ENCODE data around the gene PHC1. TPM values are rescaled to one million over a fixed set of nuclear protein-coding genes. Genes with fewer than 3 reads are reported as not detected.
A peak's percentile ranks its signal among the peaks of the same experiment; 100 is the strongest.
"Not testable (repeated sequence)": the region's sequence is repeated elsewhere in the genome, so short reads cannot be mapped to it uniquely, and the experiment has no call there.

PHC1 gene
- total RNA-seq, 1 donor from 2014 or later = 8.5 TPM

DNA sequence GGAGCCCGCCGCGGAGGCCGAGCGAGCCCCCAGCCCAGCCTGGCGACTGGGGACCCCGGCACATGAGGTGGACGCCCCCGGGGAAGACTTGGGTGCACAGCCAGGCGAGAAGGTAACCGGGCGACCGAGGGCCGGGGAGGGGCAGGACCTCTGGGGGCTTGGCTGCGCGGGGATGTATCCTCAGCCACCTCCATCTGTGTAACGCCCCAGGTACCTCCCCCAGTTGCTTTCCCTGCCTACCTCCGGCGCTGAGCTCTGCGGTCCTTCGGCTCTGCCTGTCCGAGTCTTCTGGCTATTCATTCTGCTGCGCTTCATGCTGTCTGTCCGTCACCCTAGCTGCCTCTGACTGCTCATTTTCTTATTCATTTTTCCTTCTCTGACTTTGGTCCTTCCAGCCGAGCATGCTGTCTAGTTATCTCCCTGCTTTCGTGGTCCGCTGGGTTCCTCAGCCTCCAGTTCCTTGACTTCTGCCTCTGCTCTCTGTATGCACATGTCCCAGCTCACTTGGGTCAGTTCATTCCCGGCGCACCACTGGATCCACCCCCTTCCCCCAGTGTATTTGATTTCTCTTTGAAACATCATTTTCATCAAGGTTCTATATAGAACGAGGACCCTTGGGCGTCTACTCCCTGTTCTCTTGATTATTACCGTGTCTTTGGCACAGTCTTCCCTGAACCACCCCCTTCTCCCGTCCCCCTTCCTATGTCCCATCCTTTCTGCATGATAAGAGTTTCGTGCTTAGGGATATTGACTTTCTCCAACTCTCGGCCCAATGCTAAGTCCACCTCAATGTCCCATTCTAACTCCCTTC, 612 bp downstream of the PHC1 start:
- Mint-ChIP-seq H3K27ac (no peak overlapping the region), H3K4me1 (ENCODE audit: low read depth) (peaks cover 13% of the 10 kb centered on the region), H3K9me3 (no peaks in the 10 kb centered on the region), H3K36me3 (ENCODE audit: low read depth) (no peaks in the 10 kb centered on the region), H3K27me3 (ENCODE audit: low read depth) (peaks cover 27% of the 10 kb centered on the region), H3K4me3 (ENCODE audit: low read depth) (no peak overlapping the region)
- intact Hi-C loops (cut with micrococcal nuclease) = loop anchor here (1.0 kb wide), 1 partner anchor 34 kb away; the partner anchor contains the start of gene M6PR
- peak; percentile 56 for DNase-seq (ENCODE audit: low spot score)

- Mint-ChIP-seq H3K4me3 (ENCODE audit: low read depth) (no peak overlapping the region), H3K9me3 (no peaks in the 10 kb centered on the region), H3K4me1 (ENCODE audit: low read depth) (peaks cover 13% of the 10 kb centered on the region), H3K27me3 (ENCODE audit: low read depth) (peaks cover 23% of the 10 kb centered on the region), H3K27ac (no peak overlapping the region), H3K36me3 (ENCODE audit: low read depth) (no peaks in the 10 kb centered on the region)
- intact Hi-C loops (cut with micrococcal nuclease) = loop anchor here (2.0 kb wide), 1 partner anchor 123 kb away; no protein-coding TSS in a partner anchor
- DNase-seq (ENCODE audit: low spot score) = no peak
These were observed 1.8 kb downstream of the PHC1 start for GRCh38 chr12:8916154-8916553.

GRCh38 chr12:8917031-8917430, 2.7 kb downstream of the PHC1 start:
- Mint-ChIP-seq H3K4me1 (ENCODE audit: low read depth) (peaks cover 12% of the 10 kb centered on the region), H3K27ac (no peak overlapping the region), H3K27me3 (ENCODE audit: low read depth) (peaks cover 16% of the 10 kb centered on the region), H3K36me3 (ENCODE audit: low read depth) (no peaks in the 10 kb centered on the region), H3K9me3 (no peaks in the 10 kb centered on the region), H3K4me3 (ENCODE audit: low read depth) (no peak overlapping the region)
- intact Hi-C loops (cut with micrococcal nuclease) = loop anchor here (2.0 kb wide), 1 partner anchor 122 kb away; no protein-coding TSS in a partner anchor
- no peak for DNase-seq (ENCODE audit: low spot score)

- Mint-ChIP-seq H3K36me3 (ENCODE audit: low read depth) (no peaks in the 10 kb centered on the region), H3K27ac (no peak overlapping the region), H3K27me3 (ENCODE audit: low read depth) (peaks cover 10% of the 10 kb centered on the region), H3K4me3 (ENCODE audit: low read depth) (no peak overlapping the region), H3K9me3 (no peaks in the 10 kb centered on the region), H3K4me1 (ENCODE audit: low read depth) (peaks cover 11% of the 10 kb centered on the region)
- intact Hi-C loops (cut with micrococcal nuclease) = loop anchor here (2.0 kb wide), 1 partner anchor 121 kb away; no protein-coding TSS in a partner anchor
- DNase-seq (ENCODE audit: low spot score) = no peak
These were observed 3.4 kb downstream of the PHC1 start for GRCh38 chr12:8917751-8918150.

DNA sequence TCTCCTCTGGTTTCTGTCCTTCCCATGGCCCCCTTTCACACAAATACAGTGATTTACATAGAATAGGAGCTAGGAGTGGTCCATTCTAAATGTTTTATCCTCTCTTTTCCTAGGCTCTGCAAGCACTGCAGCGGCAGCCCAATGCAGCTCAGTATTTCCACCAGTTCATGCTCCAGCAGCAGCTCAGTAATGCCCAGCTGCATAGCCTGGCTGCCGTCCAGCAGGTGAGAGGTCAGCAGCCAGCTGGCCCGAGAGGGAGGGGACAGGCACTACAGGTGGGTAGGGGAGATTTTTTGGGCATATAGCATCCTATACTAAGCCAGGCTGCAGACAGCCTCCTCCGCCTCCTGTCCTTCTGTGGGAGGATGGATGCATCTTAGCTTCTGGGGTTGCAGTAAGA, 5.3 kb downstream of the PHC1 start:
- H3K36me3 Mint-ChIP-seq (ENCODE audit: low read depth); intact Hi-C loops (cut with micrococcal nuclease); DNase-seq (ENCODE audit: low spot score); H3K27me3 Mint-ChIP-seq (ENCODE audit: low read depth); H3K9me3 Mint-ChIP-seq; H3K27ac Mint-ChIP-seq; H3K4me3 Mint-ChIP-seq (ENCODE audit: low read depth); H3K4me1 Mint-ChIP-seq (ENCODE audit: low read depth): not testable (repeated sequence)

DNA sequence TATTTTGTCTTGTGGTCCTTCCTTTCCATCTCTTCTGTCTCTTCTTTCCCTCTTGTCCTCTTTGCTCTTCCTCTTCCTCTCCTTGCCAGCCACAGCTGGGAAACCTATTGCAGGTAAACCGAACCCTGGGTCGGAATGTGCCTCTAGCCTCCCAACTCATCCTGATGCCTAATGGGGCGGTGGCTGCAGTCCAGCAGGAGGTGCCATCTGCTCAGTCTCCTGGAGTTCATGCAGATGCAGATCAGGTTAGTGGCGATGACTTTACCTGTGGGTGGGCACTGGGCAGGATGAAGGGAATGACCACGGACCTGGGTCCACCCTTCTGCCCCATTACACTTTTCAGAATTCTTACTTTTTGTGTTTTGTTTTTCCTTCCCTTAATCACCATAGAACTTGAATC, 8.2 kb downstream of the PHC1 start:
- H3K9me3 Mint-ChIP-seq = no peaks in the 10 kb centered on the region
- no peak overlapping the region for H3K27ac Mint-ChIP-seq
- H3K36me3 Mint-ChIP-seq (ENCODE audit: low read depth) = no peaks in the 10 kb centered on the region
- H3K27me3 Mint-ChIP-seq (ENCODE audit: low read depth) = no peaks in the 10 kb centered on the region
- intact Hi-C loops (cut with micrococcal nuclease) = no loop called here
- H3K4me3 Mint-ChIP-seq (ENCODE audit: low read depth) = no peak overlapping the region
- DNase-seq (ENCODE audit: low spot score) = no peak
- no peaks in the 10 kb centered on the region for H3K4me1 Mint-ChIP-seq (ENCODE audit: low read depth)

GRCh38 chr12:8930655-8931323, 16.5 kb downstream of the PHC1 start:
- H3K27ac Mint-ChIP-seq; H3K36me3 Mint-ChIP-seq (ENCODE audit: low read depth); H3K4me1 Mint-ChIP-seq (ENCODE audit: low read depth); DNase-seq (ENCODE audit: low spot score); intact Hi-C loops (cut with micrococcal nuclease); H3K27me3 Mint-ChIP-seq (ENCODE audit: low read depth); H3K4me3 Mint-ChIP-seq (ENCODE audit: low read depth); H3K9me3 Mint-ChIP-seq: not testable (repeated sequence)

DNA sequence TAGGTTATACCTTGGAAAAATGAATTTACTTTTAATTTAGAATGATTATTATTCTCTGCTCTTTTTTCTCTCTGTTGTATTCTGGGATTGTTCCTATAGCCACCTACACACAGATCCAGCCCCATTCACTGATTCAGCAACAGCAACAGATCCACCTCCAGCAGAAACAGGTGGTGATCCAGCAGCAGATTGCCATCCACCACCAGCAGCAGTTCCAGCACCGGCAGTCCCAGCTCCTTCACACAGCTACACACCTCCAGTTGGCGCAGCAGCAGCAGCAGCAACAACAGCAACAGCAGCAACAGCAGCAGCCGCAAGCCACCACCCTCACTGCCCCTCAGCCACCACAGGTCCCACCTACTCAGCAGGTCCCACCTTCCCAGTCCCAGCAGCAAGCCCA, 18.2 kb downstream of the PHC1 start:
- H3K4me3 Mint-ChIP-seq (ENCODE audit: low read depth); DNase-seq (ENCODE audit: low spot score); H3K27ac Mint-ChIP-seq; H3K27me3 Mint-ChIP-seq (ENCODE audit: low read depth); H3K36me3 Mint-ChIP-seq (ENCODE audit: low read depth); intact Hi-C loops (cut with micrococcal nuclease); H3K9me3 Mint-ChIP-seq; H3K4me1 Mint-ChIP-seq (ENCODE audit: low read depth): not testable (repeated sequence)

GRCh38 chr12:8934080-8934479, 19.8 kb downstream of the PHC1 start:
- H3K9me3 Mint-ChIP-seq; intact Hi-C loops (cut with micrococcal nuclease); H3K27ac Mint-ChIP-seq; H3K36me3 Mint-ChIP-seq (ENCODE audit: low read depth); H3K27me3 Mint-ChIP-seq (ENCODE audit: low read depth); DNase-seq (ENCODE audit: low spot score); H3K4me3 Mint-ChIP-seq (ENCODE audit: low read depth); H3K4me1 Mint-ChIP-seq (ENCODE audit: low read depth): not testable (repeated sequence)

DNA sequence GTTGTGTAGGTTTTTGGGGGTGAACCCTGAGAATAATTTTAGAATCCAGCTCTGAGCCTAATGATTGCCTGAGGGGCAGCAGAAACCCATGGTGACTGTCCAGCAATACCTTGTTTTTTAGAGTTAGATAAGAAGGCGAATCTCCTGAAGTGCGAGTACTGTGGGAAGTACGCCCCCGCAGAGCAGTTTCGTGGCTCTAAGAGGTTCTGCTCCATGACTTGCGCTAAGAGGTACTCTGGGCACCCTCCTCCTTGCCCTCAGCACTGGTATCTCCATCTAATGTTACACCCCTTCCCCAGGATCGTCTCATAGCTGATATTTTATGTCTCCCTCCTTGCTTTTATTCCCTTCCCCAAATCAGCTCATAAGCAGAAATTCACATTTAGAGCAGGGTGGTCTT, 22.4 kb downstream of the PHC1 start:
- no peaks in the 10 kb centered on the region for H3K9me3 Mint-ChIP-seq
- peaks cover 13% of the 10 kb centered on the region for H3K36me3 Mint-ChIP-seq (ENCODE audit: low read depth)
- no peak overlapping the region for H3K27ac Mint-ChIP-seq
- no peaks in the 10 kb centered on the region for H3K27me3 Mint-ChIP-seq (ENCODE audit: low read depth)
- no peaks in the 10 kb centered on the region for H3K4me1 Mint-ChIP-seq (ENCODE audit: low read depth)
- no peak overlapping the region for H3K4me3 Mint-ChIP-seq (ENCODE audit: low read depth)
- DNase-seq (ENCODE audit: low spot score) = no peak
- intact Hi-C loops (cut with micrococcal nuclease) = no loop called here

- H3K36me3 Mint-ChIP-seq (ENCODE audit: low read depth) = peaks cover 25% of the 10 kb centered on the region
- DNase-seq (ENCODE audit: low spot score); H3K4me3 Mint-ChIP-seq (ENCODE audit: low read depth); intact Hi-C loops (cut with micrococcal nuclease); H3K27me3 Mint-ChIP-seq (ENCODE audit: low read depth); H3K9me3 Mint-ChIP-seq; H3K27ac Mint-ChIP-seq; H3K4me1 Mint-ChIP-seq (ENCODE audit: low read depth): not testable (repeated sequence)
These were observed 23.6 kb downstream of the PHC1 start for GRCh38 chr12:8937842-8938442.

DNA sequence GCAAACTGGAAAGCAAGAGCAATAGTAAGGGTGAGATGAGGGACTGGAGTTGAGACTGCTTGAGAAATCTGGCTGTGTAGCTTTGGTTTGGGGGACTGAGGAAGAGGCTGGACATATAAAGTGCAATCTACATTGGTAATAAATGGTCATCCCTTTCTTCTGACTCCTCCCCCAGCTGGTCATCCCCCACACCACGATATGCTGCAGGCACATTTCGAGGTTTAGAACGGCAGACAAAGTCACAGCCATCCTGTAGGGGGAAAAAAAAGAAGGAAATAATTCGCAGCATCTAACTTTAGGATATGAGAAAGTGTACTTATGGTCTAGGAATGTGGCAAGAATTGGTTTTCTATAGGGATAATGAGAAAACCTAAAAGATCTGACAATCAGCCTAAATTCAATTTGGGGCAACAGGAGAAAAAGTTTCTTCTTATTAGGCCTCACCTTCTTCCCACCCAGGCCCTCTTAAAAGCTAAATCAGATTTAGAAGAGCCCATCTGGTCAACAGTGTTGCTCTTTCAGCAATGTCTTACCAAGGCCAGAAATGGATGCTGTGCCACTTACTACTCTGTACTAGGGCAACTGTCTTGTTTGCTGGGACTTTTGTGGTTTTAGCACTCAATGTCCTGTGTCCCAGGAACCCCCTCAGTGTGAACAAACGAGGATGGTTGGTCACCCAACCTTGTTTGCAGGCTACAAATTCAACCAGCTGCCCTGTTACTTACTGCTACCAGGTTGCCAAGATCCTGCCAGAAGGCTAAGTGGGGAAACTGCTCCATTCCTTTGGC, 27.6 kb downstream of the PHC1 start:
- Mint-ChIP-seq H3K27me3 (ENCODE audit: low read depth) (no peaks in the 10 kb centered on the region), H3K4me1 (ENCODE audit: low read depth) (peaks cover 9% of the 10 kb centered on the region), H3K9me3 (no peaks in the 10 kb centered on the region), H3K4me3 (ENCODE audit: low read depth) (no peak overlapping the region), H3K27ac (no peak overlapping the region), H3K36me3 (ENCODE audit: low read depth) (peaks cover 59% of the 10 kb centered on the region)
- no peak for DNase-seq (ENCODE audit: low spot score)
- intact Hi-C loops (cut with micrococcal nuclease) = no loop called here

Data from activated T-helper 2 cell treated with anti-CD3 and anti-CD28 coated beads, Interferon-gamma antibody, Interleukin-2, Interleukin-4, amounts not matched to agents 10 μg/mL and 5 μg/mL and 100 μg/mL, durations not matched to agents 14 hours and 24 hours and 36 hours (primary cell).